ENCODE measurements around the gene TUBGCP6.

GRCh38 chr22:50194037-50194805 is 50.6 kb downstream of the TUBGCP6 start:
- TF ChIP-seq CTCF (IDR thresholded peaks at IDR 0.05; ENCODE audit: low read depth, low read length, poor library complexity, severe bottlenecking) (no peak), EZH2phosphoT487 (IDR thresholded peaks at IDR 0.05; ENCODE audit: borderline replicate concordance, low read length) (no peak)
